ENCODE measurements around the gene ICA1L. TPM values are rescaled to one million over a fixed set of nuclear protein-coding genes. Genes with fewer than 3 reads are reported as not detected.

Gene ICA1L
- total and polyA plus RNA-seq, 2 of the 8 experiments (the other 6 are each of a cell fraction or from before 2014, with no cell fraction given) = 1.1 to 3.4 TPM

DNA sequence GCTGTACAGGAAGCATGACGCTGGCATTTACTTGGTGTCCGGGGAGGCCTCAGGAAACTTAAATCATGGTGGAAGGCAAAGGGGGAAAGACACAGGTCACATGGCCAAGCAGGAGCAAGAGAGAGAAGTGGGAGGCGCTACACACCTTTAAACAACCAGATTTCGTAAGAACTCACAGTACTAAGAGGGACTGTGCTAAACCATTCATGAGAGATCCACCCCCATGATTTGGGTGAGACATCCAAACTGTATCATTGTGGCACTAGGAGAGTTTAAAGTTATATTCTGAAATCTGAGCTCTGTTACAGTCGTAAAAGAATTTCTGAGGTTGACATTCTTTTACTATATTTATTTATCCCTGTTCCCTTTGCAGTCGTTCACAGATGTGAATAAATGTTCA is 116.6 kb downstream of the ICA1L start:
- Histone ChIP-seq H3K36me3 (ENCODE audit: control insufficient read depth in 2 of 4, insufficient read depth in 4 of 4, low read length in 3 of 4) (peaks cover 2 to 27% (median 10%) of the 10 kb centered on the region in 4 experiments; a peak in 5 of 8 replicates), H3K23me2 (ENCODE audit: low read depth, low read length) (no peaks in the 10 kb centered on the region), H3K56ac (replicated peaks; ENCODE audit: insufficient read length, low read depth, low read length) (no peak overlapping the region), H3K18ac (ENCODE audit: extremely low read depth, low read length) (no peak overlapping the region), H3K23ac (ENCODE audit: insufficient read length) (no peak overlapping the region), H3K79me2 (ENCODE audit: control insufficient read depth in 1 of 2, insufficient read depth in 2 of 2, low read length in 2 of 2) (no peaks in the 10 kb centered on the region), H4K8ac (ENCODE audit: extremely low read depth, insufficient read depth, low read length) (no peak overlapping the region), H2BK5ac (ENCODE audit: low read depth, low read length) (no peak overlapping the region), H4K5ac (ENCODE audit: insufficient read length, low read depth, low read length) (no peak overlapping the region), H2BK15ac (ENCODE audit: low read length) (no peak overlapping the region), H3K27ac (ENCODE audit: low read depth, low read length) (no peak overlapping the region), H4K91ac (replicated peaks; ENCODE audit: insufficient read length, low read length) (no peak overlapping the region), H3K14ac (ENCODE audit: insufficient read length) (no peak overlapping the region), H3K4me1 (replicated peaks in 1 of 4; ENCODE audit: control insufficient read depth in 3 of 4, insufficient read depth in 4 of 4, low read length in 3 of 4) (no peaks in the 10 kb centered on the region), H4K20me1 (replicated peaks in 1 of 2; ENCODE audit: control insufficient read depth in 1 of 2, insufficient read depth in 2 of 2, low read length in 2 of 2) (peaks cover 0 to 4% of the 10 kb centered on the region in 2 experiments), H3K79me1 (ENCODE audit: low read depth, low read length) (no peaks in the 10 kb centered on the region), H2BK20ac (ENCODE audit: low read length) (no peak overlapping the region), H3K27me3 (replicated peaks in 1 of 4; ENCODE audit: control insufficient read depth in 3 of 4, extremely low read depth in 1 of 4, insufficient read depth in 3 of 4, low read length in 3 of 4) (no peaks in the 10 kb centered on the region), H3K9me3 (ENCODE audit: insufficient read depth in 2 of 2, low read depth in 1 of 2, low read length in 1 of 2) (no peaks in the 10 kb centered on the region), H2AK5ac (ENCODE audit: low read depth, low read length) (no peak overlapping the region), H3K9ac (replicated peaks in 1 of 4; ENCODE audit: extremely low read depth in 1 of 4, low read depth in 3 of 4, low read length in 3 of 4) (no peak overlapping the region), H3K4ac (replicated peaks; ENCODE audit: insufficient read length, low read depth, low read length) (no peak overlapping the region), H2BK120ac (replicated peaks; ENCODE audit: low read depth, low read length) (no peak overlapping the region), H3K4me3 (ENCODE audit: extremely low read depth in 1 of 4, insufficient read depth in 2 of 4, low read depth in 3 of 4, low read length in 4 of 4) (no peak overlapping the region), H2BK12ac (ENCODE audit: low read depth, low read length) (no peak overlapping the region), H3K4me2 (ENCODE audit: insufficient read depth in 1 of 2, low read depth in 2 of 2, low read length in 2 of 2) (no peak overlapping the region), H2AFZ (ENCODE audit: low read length) (no peak overlapping the region)
- no peak for FAIRE-seq
- TF ChIP-seq FOSL1 (IDR thresholded peaks at IDR 0.05; ENCODE audit: insufficient read depth, low read depth, low read length) = no peak
- TF ChIP-seq POLR2A (IDR thresholded peaks at IDR 0.05; ENCODE audit: control extremely low read depth in 1 of 2, low read depth in 2 of 2, low read length in 2 of 2) = no peak
- no peak for TF ChIP-seq BRCA1 (IDR thresholded peaks at IDR 0.05; ENCODE audit: low read depth, low read length)
- TF ChIP-seq RAD21 (IDR thresholded peaks at IDR 0.05 in 1 of 2, conservative IDR thresholded peaks at IDR 0.05 in 1 of 2; ENCODE audit: low read depth in 2 of 2, low read length in 2 of 2) = no peak
- TF ChIP-seq TCF12 (IDR thresholded peaks at IDR 0.05; ENCODE audit: low read depth, low read length) = no peak
- no peak for TF ChIP-seq JUN (IDR thresholded peaks at IDR 0.05; ENCODE audit: low read depth, low read length)
- ChIA-PET CTCF (ENCODE audit: partially characterized antibody) (interaction anchor here (0.5 to 0.6 kb wide), 3 partner anchors 166 to 1175 kb away, joined by 3 to 5 read pairs (median 3); no protein-coding TSS in a partner anchor), POLR2A (ENCODE audit: partially characterized antibody) (interaction anchor here (0.9 kb wide), 1 partner anchor 15 kb away, joined by 4 read pairs; no protein-coding TSS in a partner anchor)
- no peak for DNase-seq (ENCODE audit: low read depth in 1 of 2, low spot score in 2 of 2)
- 86% methylated on average over 5 of the region's 6 CpGs; no CpG with 5 or more reads in 1 of the 2 experiments for WGBS, 2 experiments (ENCODE audit: extremely low coverage in 1 of 2, insufficient coverage in 1 of 2, insufficient read length in 1 of 2, insufficient replicate concordance in 2 of 2, low coverage in 1 of 2, low lambda C conversion rate in 2 of 2, missing lambda C conversion rate in 1 of 2)
